Naive B cell (primary cell): ENCODE results near the gene TMEM52B. TPM values are rescaled to one million over a fixed set of nuclear protein-coding genes. Genes with fewer than 3 reads are reported as not detected.

Experiments used
- ATAC-seq, 2 donors: fragments of 150-1000 bp; cut with Tn5 transposase; 2 replicates each; pipeline ENCODE4 v1.10.0; 2021; ENCODE audit warnings: low read depth in 2 of 2, mild to moderate bottlenecking in 2 of 2, moderate library complexity in 2 of 2
- DNase-seq: peaks from one replicate; pipeline ENCODE4 v3.0.0; 2022
- H3K27ac Mint-ChIP-seq, 6 donors: one replicate each; pipeline ENCODE4 v1.8.0; 2020 to 2022; ENCODE audit warnings: mild to moderate bottlenecking in 6 of 6, mixed read lengths in 6 of 6, moderate library complexity in 5 of 6, inconsistent platforms in 2 of 6
- H3K27me3 Mint-ChIP-seq, 3 donors: one replicate each; pipeline ENCODE4 v1.8.0; 2021 to 2022; ENCODE audit warnings: mixed read lengths in 3 of 3, mild to moderate bottlenecking in 1 of 3
- H3K36me3 Mint-ChIP-seq, 2 donors: one replicate each; pipeline ENCODE4 v1.8.0; 2020 to 2022; ENCODE audit warnings: mixed read lengths in 2 of 2, inconsistent platforms in 1 of 2, mild to moderate bottlenecking in 1 of 2
- H3K4me1 Mint-ChIP-seq, 3 donors: one replicate each; pipeline ENCODE4 v1.8.0; 2020 to 2022; ENCODE audit warnings: mixed read lengths in 3 of 3, inconsistent platforms in 1 of 3, mild to moderate bottlenecking in 1 of 3, moderate library complexity in 1 of 3
- H3K4me3 Mint-ChIP-seq, 8 donors: one replicate each; pipeline ENCODE4 v1.8.0; 2020 to 2022; ENCODE audit warnings: mild to moderate bottlenecking in 8 of 8, mixed read lengths in 8 of 8, moderate library complexity in 8 of 8, inconsistent platforms in 2 of 8
- H3K9me3 Mint-ChIP-seq, 7 donors: one replicate each; pipeline ENCODE4 v1.8.0; 2020 to 2022; ENCODE audit warnings: mixed read lengths in 7 of 7, mild to moderate bottlenecking in 5 of 7, inconsistent platforms in 2 of 7, moderate library complexity in 1 of 7
- polyA plus RNA-seq, 6 donors: library from polyadenylated mRNA; unstranded; fragments of 300-500 nt; fragmentation: Illumina TruSeq; gene quantifications; one replicate each; pipeline ENCODE4 v1.2.3, GENCODE V29; 2021; ENCODE audit warnings: low read depth in 6 of 6

Gene TMEM52B
- polyA plus RNA-seq, 6 donors from 2014 or later: not detected

- peaks cover 0 to 4% (median 0%) of the 10 kb centered on the region in 7 donors for H3K9me3 Mint-ChIP-seq
- H3K36me3 Mint-ChIP-seq: no peaks in the 10 kb centered on the region
- H3K27me3 Mint-ChIP-seq: peaks cover 0 to 15% (median 10%) of the 10 kb centered on the region in 3 donors
- H3K4me3 Mint-ChIP-seq: no peak overlapping the region
- ATAC-seq (no peak), DNase-seq (no peak)
- no peak overlapping the region for H3K27ac Mint-ChIP-seq
- H3K4me1 Mint-ChIP-seq: peaks cover 12 to 33% (median 28%) of the 10 kb centered on the region in 3 donors
These were observed 22.9 kb upstream of the TMEM52B start for GRCh38 chr12:10155966-10156365.

GRCh38 chr12:10158406-10158805 is 20.4 kb upstream of the TMEM52B start:
- H3K4me3 Mint-ChIP-seq: no peak overlapping the region
- no peaks in the 10 kb centered on the region for H3K36me3 Mint-ChIP-seq
- no peak overlapping the region for H3K27ac Mint-ChIP-seq
- ATAC-seq (no peak), DNase-seq (no peak)
- H3K9me3 Mint-ChIP-seq: peaks cover 0 to 4% (median 0%) of the 10 kb centered on the region in 7 donors
- peaks cover 9 to 36% (median 34%) of the 10 kb centered on the region in 3 donors for H3K4me1 Mint-ChIP-seq
- peaks cover 0 to 4% (median 4%) of the 10 kb centered on the region in 3 donors for H3K27me3 Mint-ChIP-seq

- Mint-ChIP-seq H3K4me3 (no peak overlapping the region), H3K27me3 (peaks cover 0 to 3% (median 0%) of the 10 kb centered on the region in 3 donors), H3K27ac (no peak overlapping the region), H3K4me1 (peaks cover 5 to 30% (median 25%) of the 10 kb centered on the region in 3 donors), H3K9me3 (peaks cover 0 to 4% (median 0%) of the 10 kb centered on the region in 7 donors), H3K36me3 (no peaks in the 10 kb centered on the region)
- DNase-seq (no peak), ATAC-seq (no peak)
These were observed 19.6 kb upstream of the TMEM52B start for GRCh38 chr12:10159280-10159679.

- Mint-ChIP-seq H3K9me3 (peaks cover 0 to 4% (median 0%) of the 10 kb centered on the region in 7 donors), H3K36me3 (no peaks in the 10 kb centered on the region), H3K4me3 (peak overlapping the region in 3 of 8 donors; percentile 30 to 34 (median 32)), H3K27ac (peak overlapping the region in 3 of 6 donors; percentile 2 to 11 (median 9)), H3K4me1 (peaks cover 5 to 30% (median 25%) of the 10 kb centered on the region in 3 donors), H3K27me3 (peaks cover 6 to 8% (median 8%) of the 10 kb centered on the region in 3 donors)
- ATAC-seq (peak in 1 of 2 donors; percentile 46), DNase-seq (no peak)
These were observed 18.0 kb upstream of the TMEM52B start for GRCh38 chr12:10160617-10161385.

- peaks cover 6 to 9% (median 8%) of the 10 kb centered on the region in 3 donors for H3K27me3 Mint-ChIP-seq
- H3K36me3 Mint-ChIP-seq: no peaks in the 10 kb centered on the region
- H3K4me3 Mint-ChIP-seq: no peak overlapping the region
- ATAC-seq (peak in 1 of 2 donors; percentile 55), DNase-seq (no peak)
- H3K9me3 Mint-ChIP-seq: peaks cover 0 to 2% (median 0%) of the 10 kb centered on the region in 7 donors
- peaks cover 5 to 30% (median 25%) of the 10 kb centered on the region in 3 donors for H3K4me1 Mint-ChIP-seq
- H3K27ac Mint-ChIP-seq: no peak overlapping the region
These were observed 15.7 kb upstream of the TMEM52B start for GRCh38 chr12:10163084-10163483.

GRCh38 chr12:10165421-10165820 is 13.4 kb upstream of the TMEM52B start:
- Mint-ChIP-seq H3K27ac (no peak overlapping the region), H3K36me3 (no peaks in the 10 kb centered on the region), H3K4me1 (peaks cover 4 to 15% (median 11%) of the 10 kb centered on the region in 3 donors), H3K27me3 (peaks cover 6 to 9% (median 8%) of the 10 kb centered on the region in 3 donors), H3K4me3 (no peak overlapping the region), H3K9me3 (no peaks in the 10 kb centered on the region)
- DNase-seq (no peak), ATAC-seq (no peak)

- H3K4me1 Mint-ChIP-seq: peaks cover 0 to 4% (median 0%) of the 10 kb centered on the region in 3 donors
- ATAC-seq (no peak), DNase-seq (no peak)
These were observed 11.2 kb upstream of the TMEM52B start for GRCh38 chr12:10167599-10167998.

GRCh38 chr12:10169104-10169503 is 9.7 kb upstream of the TMEM52B start:
- Mint-ChIP-seq H3K9me3 (no peaks in the 10 kb centered on the region), H3K36me3 (no peaks in the 10 kb centered on the region), H3K27ac (peak overlapping the region in 1 of 6 donors; percentile 4), H3K4me3 (no peak overlapping the region), H3K4me1 (no peaks in the 10 kb centered on the region), H3K27me3 (peaks cover 21 to 29% (median 24%) of the 10 kb centered on the region in 3 donors)
- no peak for DNase-seq
- ATAC-seq: no peak

More at GRCh38 chr12:10167599-10167998, 11.2 kb upstream of the TMEM52B start:
- H3K4me3 Mint-ChIP-seq: no peak overlapping the region
- H3K27me3 Mint-ChIP-seq: peaks cover 18 to 26% (median 23%) of the 10 kb centered on the region in 3 donors
- no peaks in the 10 kb centered on the region for H3K9me3 Mint-ChIP-seq
- no peaks in the 10 kb centered on the region for H3K36me3 Mint-ChIP-seq
- no peak overlapping the region for H3K27ac Mint-ChIP-seq

GRCh38 chr12:10170216-10170615 is 8.6 kb upstream of the TMEM52B start:
- Mint-ChIP-seq H3K36me3 (no peaks in the 10 kb centered on the region), H3K4me1 (no peaks in the 10 kb centered on the region), H3K4me3 (no peak overlapping the region), H3K27ac (peak overlapping the region in 1 of 6 donors; percentile 25), H3K27me3 (peaks cover 23 to 39% (median 30%) of the 10 kb centered on the region in 3 donors), H3K9me3 (no peaks in the 10 kb centered on the region)
- no peak for ATAC-seq
- DNase-seq: no peak

GRCh38 chr12:10171973-10172728 is 6.7 kb upstream of the TMEM52B start, which contains the start of gene OLR1:
TSS of gene OLR1 (minus strand) at chr12:10172132. CDS start at chr12:10172077, 55 bp downstream.
- ATAC-seq (no peak), DNase-seq (no peak)
- H3K27me3 Mint-ChIP-seq: peaks cover 19 to 45% (median 36%) of the 10 kb centered on the region in 3 donors
- no peak within 1 kb of the TSS for H3K4me3 Mint-ChIP-seq
- H3K4me1 Mint-ChIP-seq: no peaks in the 10 kb centered on the region
- H3K36me3 Mint-ChIP-seq: no peaks in the 10 kb centered on the region
- no peaks in the 10 kb centered on the region for H3K9me3 Mint-ChIP-seq
- no peak within 1 kb of the TSS for H3K27ac Mint-ChIP-seq

- H3K4me1 Mint-ChIP-seq: no peaks in the 10 kb centered on the region
- no peak overlapping the region for H3K27ac Mint-ChIP-seq
- no peaks in the 10 kb centered on the region for H3K36me3 Mint-ChIP-seq
- no peaks in the 10 kb centered on the region for H3K9me3 Mint-ChIP-seq
- ATAC-seq (no peak), DNase-seq (no peak)
- no peak overlapping the region for H3K4me3 Mint-ChIP-seq
- H3K27me3 Mint-ChIP-seq: peaks cover 34 to 61% (median 50%) of the 10 kb centered on the region in 3 donors
These were observed 3.7 kb upstream of the TMEM52B start for GRCh38 chr12:10174986-10175614.

- DNase-seq: no peak
- H3K27me3 Mint-ChIP-seq: peaks cover 34 to 66% (median 59%) of the 10 kb centered on the region in 3 donors
- H3K27ac Mint-ChIP-seq: peak overlapping the region in 1 of 6 donors; percentile 5
- H3K9me3 Mint-ChIP-seq: no peaks in the 10 kb centered on the region
- H3K36me3 Mint-ChIP-seq: no peaks in the 10 kb centered on the region
- no peaks in the 10 kb centered on the region for H3K4me1 Mint-ChIP-seq
- ATAC-seq: no peak
- H3K4me3 Mint-ChIP-seq: no peak overlapping the region
These were observed 2.8 kb upstream of the TMEM52B start for GRCh38 chr12:10175846-10176636.
